GM23338 (cell line): ENCODE measurements around the gene SYT5.

Source experiments
- CREB1 ChIP-seq: fragments of 250-450 bp; sonication (Bioruptor Pico); IDR thresholded peaks from 2 replicates; pipeline ENCODE4 v1.5.0; 2020; ENCODE audit warnings: low read depth, mild to moderate bottlenecking, moderate library complexity
- CTCF ChIP-seq, 2 experiments: fragments of 200-600 bp in 1 of 2; sonication (generic) in 1 of 2; conservative IDR thresholded peaks; 2 replicates each; pipeline versions ENCODE4 v1.5.1 to v1.6.1; 2016 to 2017; ENCODE audit warnings: antibody characterized with exemption in 2 of 2, low read depth in 2 of 2, mild to moderate bottlenecking in 2 of 2, moderate library complexity in 1 of 2
- EZH2 ChIP-seq: fragments of 200-600 bp; sonication (generic); IDR thresholded peaks from one replicate; pipeline ENCODE4 v1.8.0; 2017; ENCODE audit warnings: antibody characterized with exemption, mild to moderate bottlenecking, low read depth; ENCODE audit not compliant: unreplicated experiment
- EZH2phosphoT487 ChIP-seq: fragments of 200-600 bp; sonication (generic); IDR thresholded peaks from one replicate; pipeline ENCODE4 v1.8.1; 2018; ENCODE audit warnings: antibody characterized with exemption; ENCODE audit not compliant: unreplicated experiment
- JUNB ChIP-seq: IDR thresholded peaks from one replicate; pipeline ENCODE4 v1.6.1; 2016; ENCODE audit warnings: antibody characterized with exemption; ENCODE audit not compliant: unreplicated experiment
- NANOG ChIP-seq: IDR thresholded peaks from 2 replicates; pipeline ENCODE4 v1.6.1; 2016; ENCODE audit warnings: antibody characterized with exemption, borderline replicate concordance
- POLR2AphosphoS5 ChIP-seq: IDR thresholded peaks from 2 replicates; pipeline ENCODE4 v1.6.1; 2016; ENCODE audit warnings: antibody characterized with exemption, low read depth
- REST ChIP-seq: IDR thresholded peaks from one replicate; pipeline ENCODE4 v1.6.1; 2018; ENCODE audit warnings: antibody characterized with exemption; ENCODE audit not compliant: unreplicated experiment
- ZNF114 ChIP-seq: fragments of 250-450 bp; sonication (Bioruptor Pico); IDR thresholded peaks from 2 replicates; pipeline ENCODE4 v1.5.0; 2020; ENCODE audit warnings: mild to moderate bottlenecking, moderate library complexity

GRCh38 chr19:55229145-55229788 lies 49.2 kb upstream of the SYT5 start:
- TF ChIP-seq CTCF (conservative IDR thresholded peaks at IDR 0.05; ENCODE audit: low read depth in 2 of 2): no peak
- TF ChIP-seq CREB1 (CRISPR knock-in tag): no peak
- no peak for TF ChIP-seq REST
- TF ChIP-seq EZH2phosphoT487: no peak
- no peak for TF ChIP-seq POLR2AphosphoS5
- TF ChIP-seq EZH2: no peak
- no peak for TF ChIP-seq ZNF114 (CRISPR knock-in tag)
- no peak for TF ChIP-seq NANOG
- TF ChIP-seq JUNB: no peak
